WTC11 (cell line): ENCODE measurements around the gene GNAS-AS1. TPM values are rescaled to one million over a fixed set of nuclear protein-coding genes. Genes with fewer than 3 reads are reported as not detected.

Experiments used
- ATAC-seq: fragments of 200-7000 bp; cut with Tn5 transposase; 2 replicates; pipeline ENCODE4 v1.10.0; 2021; ENCODE audit warnings: mild to moderate bottlenecking, moderate library complexity
- CTCF ChIA-PET: fragments of 300-600 bp; sonication (Branson Sonifier 250); formaldehyde crosslinking; loops from one replicate; lab custom pipeline; 2021; ENCODE audit warnings: antibody characterized with exemption; lab: Charles Lee
- POLR2A ChIA-PET: fragments of 350-600 bp; sonication (Branson Sonifier 250); formaldehyde crosslinking; loops from one replicate; lab custom pipeline; 2021; ENCODE audit warnings: antibody characterized with exemption; lab: Charles Lee
- DNase-seq: peaks from one replicate; pipeline ENCODE4 v3.0.0; 2021; ENCODE audit warnings: low spot score
- H3K27ac Mint-ChIP-seq: 2 replicates; pipeline ENCODE4 v1.8.0; 2021; ENCODE audit warnings: mixed read lengths
- H3K27me3 Mint-ChIP-seq: 2 replicates; pipeline ENCODE4 v1.8.0; 2021; ENCODE audit warnings: low read depth, mild to moderate bottlenecking, moderate library complexity, mixed read lengths
- H3K36me3 Mint-ChIP-seq: 2 replicates; pipeline ENCODE4 v1.8.0; 2021; ENCODE audit warnings: mixed read lengths
- H3K4me1 Mint-ChIP-seq: 2 replicates; pipeline ENCODE4 v1.8.0; 2022; ENCODE audit warnings: mixed read lengths
- H3K4me3 Mint-ChIP-seq: 2 replicates; pipeline ENCODE4 v1.8.0; 2021; ENCODE audit warnings: mild to moderate bottlenecking, moderate library complexity, mixed read lengths
- H3K9me3 Mint-ChIP-seq: 2 replicates; pipeline ENCODE4 v1.8.0; 2021; ENCODE audit warnings: mixed read lengths
- CBFB ChIP-seq: sonication (generic); formaldehyde crosslinking; IDR thresholded peaks from 2 replicates; pipeline ENCODE4 v1.8.1; 2022; ENCODE audit warnings: mild to moderate bottlenecking, low read depth, missing genetic modification reagents
- CREM ChIP-seq: sonication (generic); formaldehyde crosslinking; IDR thresholded peaks from 2 replicates; pipeline ENCODE4 v1.8.1; 2022; ENCODE audit warnings: mild to moderate bottlenecking, missing genetic modification reagents, moderate library complexity
- EMX1 ChIP-seq: fragments of 250-450 bp; sonication (Bioruptor Pico); IDR thresholded peaks from 2 replicates; pipeline ENCODE4 v1.8.0; 2021; ENCODE audit warnings: mild to moderate bottlenecking
- ERG ChIP-seq: fragments of 250-450 bp; sonication (Bioruptor Pico); IDR thresholded peaks from 2 replicates; pipeline ENCODE4 v1.8.0; 2021; ENCODE audit warnings: mild to moderate bottlenecking
- FOXP1 ChIP-seq: sonication (generic); formaldehyde crosslinking; IDR thresholded peaks from 2 replicates; pipeline ENCODE4 v1.8.0; 2022; ENCODE audit warnings: missing genetic modification reagents, mild to moderate bottlenecking, moderate library complexity, borderline replicate concordance
- GABPB1 ChIP-seq: sonication (generic); formaldehyde crosslinking; IDR thresholded peaks from 2 replicates; pipeline ENCODE4 v1.8.1; 2023; ENCODE audit warnings: mild to moderate bottlenecking, missing genetic modification reagents
- GRHL2 ChIP-seq: fragments of 250-450 bp; sonication (Bioruptor Pico); IDR thresholded peaks from 2 replicates; pipeline ENCODE4 v1.8.0; 2022; ENCODE audit warnings: mild to moderate bottlenecking, moderate library complexity; ENCODE audit not compliant: insufficient replicate concordance, severe bottlenecking
- HMGA2 ChIP-seq: fragments of 250-450 bp; sonication (Bioruptor Pico); IDR thresholded peaks from 2 replicates; pipeline ENCODE4 v1.4.0; 2021; ENCODE audit warnings: mild to moderate bottlenecking, moderate library complexity
- IRF2 ChIP-seq: sonication (generic); formaldehyde crosslinking; IDR thresholded peaks from 2 replicates; pipeline ENCODE4 v1.8.0; 2022; ENCODE audit warnings: low read depth, missing genetic modification reagents, borderline replicate concordance
- MXD4 ChIP-seq: fragments of 250-450 bp; sonication (Bioruptor Pico); IDR thresholded peaks from 2 replicates; pipeline ENCODE4 v1.8.0; 2021; ENCODE audit warnings: mild to moderate bottlenecking, moderate library complexity, borderline replicate concordance
- NR1H2 ChIP-seq: sonication (generic); formaldehyde crosslinking; IDR thresholded peaks from 2 replicates; pipeline ENCODE4 v1.9.0; 2021; ENCODE audit warnings: mild to moderate bottlenecking, moderate library complexity, missing genetic modification reagents
- PREB ChIP-seq: sonication (generic); formaldehyde crosslinking; IDR thresholded peaks from 2 replicates; pipeline ENCODE4 v1.8.1; 2022; ENCODE audit warnings: mild to moderate bottlenecking, missing genetic modification reagents, moderate library complexity, borderline replicate concordance
- SP1 ChIP-seq: sonication (generic); formaldehyde crosslinking; conservative IDR thresholded peaks from 2 replicates; pipeline ENCODE4 v1.8.1; 2022; ENCODE audit warnings: missing genetic modification reagents
- TEAD1 ChIP-seq: sonication (generic); formaldehyde crosslinking; IDR thresholded peaks from 2 replicates; pipeline ENCODE4 v1.8.0; 2022; ENCODE audit warnings: mild to moderate bottlenecking, missing genetic modification reagents
- ZNF423 ChIP-seq: fragments of 250-450 bp; sonication (Bioruptor Pico); IDR thresholded peaks from 2 replicates; pipeline ENCODE4 v2.1.2; 2022; ENCODE audit warnings: mild to moderate bottlenecking, moderate library complexity
- ZNF532 ChIP-seq: fragments of 250-450 bp; sonication (Bioruptor Pico); IDR thresholded peaks from 2 replicates; pipeline ENCODE4 v1.9.0; 2021; ENCODE audit warnings: mild to moderate bottlenecking, borderline replicate concordance
- total RNA-seq: library from RNA; stranded (reverse); gene quantifications from 3 replicates; pipeline ENCODE4 v1.2.3, GENCODE V29; 2021
- TF ChIP-seq, protein P1 (sequence below): sonication (generic); formaldehyde crosslinking; IDR thresholded peaks from 2 replicates; pipeline ENCODE4 v1.8.0; 2022; ENCODE audit warnings: mild to moderate bottlenecking, missing genetic modification reagents
- TF ChIP-seq, protein P2 (sequence below): sonication (generic); formaldehyde crosslinking; IDR thresholded peaks from 2 replicates; pipeline ENCODE4 v1.8.0; 2023; ENCODE audit warnings: missing genetic modification reagents
- TF ChIP-seq, protein P3 (sequence below): sonication (generic); formaldehyde crosslinking; IDR thresholded peaks from 2 replicates; pipeline ENCODE4 v1.8.0; 2022; ENCODE audit warnings: mild to moderate bottlenecking, missing genetic modification reagents
- TF ChIP-seq, protein P4 (sequence below): sonication (generic); formaldehyde crosslinking; IDR thresholded peaks from 2 replicates; pipeline ENCODE4 v1.8.0; 2022; ENCODE audit warnings: mild to moderate bottlenecking, missing genetic modification reagents

GNAS-AS1 gene
- total RNA-seq, 1 experiment from 2014 or later, result 12.2 TPM

- TF ChIP-seq ZNF532 (CRISPR knock-in tag), result no peak
- TF ChIP-seq, all 79 proteins: peak for 0
Observed at GRCh38 chr20:58851969-58852458, 1.3 kb upstream of the GNAS-AS1 start (continued).

GRCh38 chr20:58851221-58851968 is 693 bp upstream of the GNAS-AS1 start:
- TF ChIP-seq, protein P1, sequence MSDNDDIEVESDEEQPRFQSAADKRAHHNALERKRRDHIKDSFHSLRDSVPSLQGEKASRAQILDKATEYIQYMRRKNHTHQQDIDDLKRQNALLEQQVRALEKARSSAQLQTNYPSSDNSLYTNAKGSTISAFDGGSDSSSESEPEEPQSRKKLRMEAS, result 0 out of 2 replicates have a peak, but pooled peaks have one; percentile 15
- no peak for TF ChIP-seq GABPB1
- TF ChIP-seq HMGA2 (CRISPR knock-in tag), result no peak
- TF ChIP-seq SP1, result no peak
- TF ChIP-seq PREB (CRISPR knock-in tag), result no peak
- TF ChIP-seq, all 79 proteins: peak for 1
- peaks cover 54% of the 10 kb centered on the region for H3K27me3 Mint-ChIP-seq
- ChIA-PET CTCF (interaction anchor here (0.6 to 3.6 kb wide), 18 partner anchors 8 to 644 kb away, joined by 3 to 50 read pairs (median 4); partner anchors contain the start of gene STX16), POLR2A (interaction anchor here (0.6 to 2.6 kb wide), 8 partner anchors 8 to 231 kb away, joined by 3 to 14 read pairs (median 4); partner anchors contain the start of gene STX16)
- ATAC-seq (peak; percentile 7), DNase-seq (peak; percentile 43)
- peak overlapping the region; percentile 74 for H3K4me3 Mint-ChIP-seq
- peak overlapping the region; percentile 94; the same call in 1 of the 2 replicates for H3K27ac Mint-ChIP-seq
- H3K36me3 Mint-ChIP-seq, result peaks cover 32% of the 10 kb centered on the region
- no peaks in the 10 kb centered on the region for H3K9me3 Mint-ChIP-seq
- H3K4me1 Mint-ChIP-seq, result peaks cover 72% of the 10 kb centered on the region

GRCh38 chr20:58847463-58847862 is 3.2 kb downstream of the GNAS-AS1 start:
- CTCF ChIA-PET, result interaction anchor here (2.4 kb wide), 1 partner anchor 23 kb away, joined by 7 read pairs; no protein-coding TSS in a partner anchor
- peaks cover 41% of the 10 kb centered on the region for H3K36me3 Mint-ChIP-seq
- TF ChIP-seq MXD4 (CRISPR knock-in tag), result no peak
- TF ChIP-seq NR1H2 (CRISPR knock-in tag), result no peak
- TF ChIP-seq, protein P2, sequence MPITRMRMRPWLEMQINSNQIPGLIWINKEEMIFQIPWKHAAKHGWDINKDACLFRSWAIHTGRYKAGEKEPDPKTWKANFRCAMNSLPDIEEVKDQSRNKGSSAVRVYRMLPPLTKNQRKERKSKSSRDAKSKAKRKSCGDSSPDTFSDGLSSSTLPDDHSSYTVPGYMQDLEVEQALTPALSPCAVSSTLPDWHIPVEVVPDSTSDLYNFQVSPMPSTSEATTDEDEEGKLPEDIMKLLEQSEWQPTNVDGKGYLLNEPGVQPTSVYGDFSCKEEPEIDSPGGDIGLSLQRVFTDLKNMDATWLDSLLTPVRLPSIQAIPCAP (CRISPR knock-in tag), result no peak
- no peak for TF ChIP-seq TEAD1 (CRISPR knock-in tag)
- TF ChIP-seq ERG, result no peak
- TF ChIP-seq, protein P3, sequence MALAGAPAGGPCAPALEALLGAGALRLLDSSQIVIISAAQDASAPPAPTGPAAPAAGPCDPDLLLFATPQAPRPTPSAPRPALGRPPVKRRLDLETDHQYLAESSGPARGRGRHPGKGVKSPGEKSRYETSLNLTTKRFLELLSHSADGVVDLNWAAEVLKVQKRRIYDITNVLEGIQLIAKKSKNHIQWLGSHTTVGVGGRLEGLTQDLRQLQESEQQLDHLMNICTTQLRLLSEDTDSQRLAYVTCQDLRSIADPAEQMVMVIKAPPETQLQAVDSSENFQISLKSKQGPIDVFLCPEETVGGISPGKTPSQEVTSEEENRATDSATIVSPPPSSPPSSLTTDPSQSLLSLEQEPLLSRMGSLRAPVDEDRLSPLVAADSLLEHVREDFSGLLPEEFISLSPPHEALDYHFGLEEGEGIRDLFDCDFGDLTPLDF (CRISPR knock-in tag), result no peak
- no peak for TF ChIP-seq GRHL2
- TF ChIP-seq EMX1 (CRISPR knock-in tag), result no peak
- TF ChIP-seq FOXP1 (CRISPR knock-in tag), result no peak
- TF ChIP-seq IRF2 (CRISPR knock-in tag), result no peak
- no peak for TF ChIP-seq ZNF423 (CRISPR knock-in tag)
- TF ChIP-seq, protein P4, sequence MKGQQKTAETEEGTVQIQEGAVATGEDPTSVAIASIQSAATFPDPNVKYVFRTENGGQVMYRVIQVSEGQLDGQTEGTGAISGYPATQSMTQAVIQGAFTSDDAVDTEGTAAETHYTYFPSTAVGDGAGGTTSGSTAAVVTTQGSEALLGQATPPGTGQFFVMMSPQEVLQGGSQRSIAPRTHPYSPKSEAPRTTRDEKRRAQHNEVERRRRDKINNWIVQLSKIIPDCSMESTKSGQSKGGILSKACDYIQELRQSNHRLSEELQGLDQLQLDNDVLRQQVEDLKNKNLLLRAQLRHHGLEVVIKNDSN (CRISPR knock-in tag), result no peak
- TF ChIP-seq CREM (CRISPR knock-in tag), result no peak
- TF ChIP-seq CBFB (CRISPR knock-in tag), result no peak

More at GRCh38 chr20:58847463-58847862, 3.2 kb downstream of the GNAS-AS1 start:
- POLR2A ChIA-PET, result interaction anchor here (0.5 kb wide), 1 partner anchor 21 kb away, joined by 3 read pairs; no protein-coding TSS in a partner anchor
- Mint-ChIP-seq H3K9me3 (no peaks in the 10 kb centered on the region), H3K27ac (peak overlapping the region; percentile 55; the same call in 1 of the 2 replicates), H3K4me1 (peaks cover 96% of the 10 kb centered on the region), H3K4me3 (peak overlapping the region; percentile 74; the same call in 1 of the 2 replicates), H3K27me3 (peaks cover 17% of the 10 kb centered on the region)
- ATAC-seq (no peak), DNase-seq (no peak)
